ENCODE data around the gene CDH1. TPM values are rescaled to one million over a fixed set of nuclear protein-coding genes. Genes with fewer than 3 reads are reported as not detected.

CDH1 gene
- total and polyA plus RNA-seq, 4 donors = 0.23 to 9.6 (median 0.67) TPM

GRCh38 chr16:68722119-68723024 lies 14.7 kb upstream of the CDH1 start:
- H3K36me3 ChIP-seq (ENCODE audit: control insufficient read depth in 1 of 2, insufficient read depth in 2 of 2, low read length in 1 of 2) = no peaks in the 10 kb centered on the region
- WGBS, 2 donors = 67 to 69% methylated on average over 12 of the region's 12 CpGs
- H3K9me3 ChIP-seq (ENCODE audit: control insufficient read depth, low read length) = no peaks in the 10 kb centered on the region
- no peaks in the 10 kb centered on the region for H3K27me3 ChIP-seq (ENCODE audit: control insufficient read depth in 1 of 2, insufficient read depth in 2 of 2, low read length in 1 of 2)
- ATAC-seq (ENCODE audit: low FRiP score) (no peak), DNase-seq (no peak)
- no peak overlapping the region for H3K27ac ChIP-seq (ENCODE audit: low read depth in 1 of 2, low read length in 2 of 2)
- no peaks in the 10 kb centered on the region for H3K4me1 ChIP-seq (ENCODE audit: control insufficient read depth in 1 of 2, insufficient read depth in 2 of 2, low read length in 2 of 2)
- intact Hi-C loops (cut with DNase I) = no loop called here
- H3K4me3 ChIP-seq (ENCODE audit: low read length in 2 of 2) = no peak overlapping the region

- intact Hi-C loops (cut with DNase I) = no loop called here
- Histone ChIP-seq H3K9me3 (ENCODE audit: control insufficient read depth, low read length) (no peaks in the 10 kb centered on the region), H3K4me3 (ENCODE audit: low read length in 2 of 2) (no peak overlapping the region), H3K27ac (ENCODE audit: low read depth in 1 of 2, low read length in 2 of 2) (no peak overlapping the region), H3K4me1 (ENCODE audit: control insufficient read depth in 1 of 2, insufficient read depth in 2 of 2, low read length in 2 of 2) (no peaks in the 10 kb centered on the region), H3K36me3 (ENCODE audit: control insufficient read depth in 1 of 2, insufficient read depth in 2 of 2, low read length in 1 of 2) (no peaks in the 10 kb centered on the region), H3K27me3 (ENCODE audit: control insufficient read depth in 1 of 2, insufficient read depth in 2 of 2, low read length in 1 of 2) (no peaks in the 10 kb centered on the region)
- ATAC-seq (ENCODE audit: low FRiP score) (no peak), DNase-seq (no peak)
- WGBS, 2 donors = 42 to 53% methylated on average over 3 of the region's 3 CpGs
Observed at GRCh38 chr16:68724797-68725196, 12.3 kb upstream of the CDH1 start.

DNA sequence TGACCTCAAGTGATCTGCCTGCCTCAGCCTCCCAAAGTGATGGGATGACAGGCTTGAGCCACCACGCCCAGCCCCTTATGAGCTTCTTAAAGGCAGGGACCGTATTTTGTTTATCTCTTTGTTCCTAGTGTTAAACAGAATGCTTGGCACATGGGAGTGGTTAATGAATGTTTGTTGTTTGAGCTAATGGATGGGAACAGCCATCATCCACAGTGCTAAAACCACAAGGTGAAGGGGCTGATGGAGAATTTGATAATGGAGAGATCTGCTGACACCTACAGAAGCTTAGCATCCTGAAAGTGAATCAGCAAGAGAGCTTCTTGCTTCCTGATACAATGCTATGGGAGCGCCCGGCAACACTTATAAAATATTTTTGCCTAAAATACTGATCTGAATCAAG lies 8.6 kb upstream of the CDH1 start:
- no peak overlapping the region for H3K4me3 ChIP-seq (ENCODE audit: low read length in 2 of 2)
- no peak overlapping the region for H3K27ac ChIP-seq (ENCODE audit: low read depth in 1 of 2, low read length in 2 of 2)
- H3K36me3 ChIP-seq (ENCODE audit: control insufficient read depth in 1 of 2, insufficient read depth in 2 of 2, low read length in 1 of 2) = no peaks in the 10 kb centered on the region
- no peak for DNase-seq
- intact Hi-C loops (cut with DNase I) = no loop called here
- no peaks in the 10 kb centered on the region for H3K27me3 ChIP-seq (ENCODE audit: control insufficient read depth in 1 of 2, insufficient read depth in 2 of 2, low read length in 1 of 2)
- 88% methylated on average over 4 of the region's 4 CpGs for WGBS, 2 donors
- no peaks in the 10 kb centered on the region for H3K9me3 ChIP-seq (ENCODE audit: control insufficient read depth, low read length)
- ATAC-seq (ENCODE audit: low FRiP score) = no peak
- no peaks in the 10 kb centered on the region for H3K4me1 ChIP-seq (ENCODE audit: control insufficient read depth in 1 of 2, insufficient read depth in 2 of 2, low read length in 2 of 2)

DNA sequence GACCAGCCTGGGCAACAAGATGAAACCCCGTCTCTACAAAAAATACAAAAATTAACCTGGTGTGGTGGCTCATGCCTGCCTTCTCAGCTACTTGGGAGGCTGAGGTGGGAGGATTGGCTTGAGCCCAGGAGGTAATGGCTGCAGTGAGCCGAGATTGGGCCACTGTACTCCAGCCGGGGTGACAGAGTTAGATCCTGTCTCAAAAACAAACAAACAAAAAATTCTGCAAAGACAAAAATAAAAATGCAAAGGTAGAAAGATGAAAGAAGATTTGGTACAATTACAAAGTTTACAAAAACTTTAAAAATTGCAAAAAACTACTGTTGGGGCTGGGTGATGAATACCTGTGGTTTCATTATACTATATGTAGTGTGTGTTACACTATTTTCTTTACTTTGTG lies 5.5 kb upstream of the CDH1 start:
- H3K9me3 ChIP-seq (ENCODE audit: control insufficient read depth, low read length) = no peaks in the 10 kb centered on the region
- H3K27me3 ChIP-seq (ENCODE audit: control insufficient read depth in 1 of 2, insufficient read depth in 2 of 2, low read length in 1 of 2) = no peaks in the 10 kb centered on the region
- intact Hi-C loops (cut with DNase I) = no loop called here
- DNase-seq (no peak), ATAC-seq (ENCODE audit: low FRiP score) (no peak)
- WGBS, 2 donors = 54 to 60% methylated on average over 3 of the region's 3 CpGs
- no peaks in the 10 kb centered on the region for H3K4me1 ChIP-seq (ENCODE audit: control insufficient read depth in 1 of 2, insufficient read depth in 2 of 2, low read length in 2 of 2)
- H3K4me3 ChIP-seq (ENCODE audit: low read length in 2 of 2) = no peak overlapping the region
- H3K36me3 ChIP-seq (ENCODE audit: control insufficient read depth in 1 of 2, insufficient read depth in 2 of 2, low read length in 1 of 2) = no peaks in the 10 kb centered on the region
- H3K27ac ChIP-seq (ENCODE audit: low read depth in 1 of 2, low read length in 2 of 2) = no peak overlapping the region

- H3K36me3 ChIP-seq (ENCODE audit: control insufficient read depth in 1 of 2, insufficient read depth in 2 of 2, low read length in 1 of 2) = no peaks in the 10 kb centered on the region
- intact Hi-C loops (cut with DNase I) = no loop called here
- H3K27ac ChIP-seq (ENCODE audit: low read depth in 1 of 2, low read length in 2 of 2) = no peak overlapping the region
- H3K4me1 ChIP-seq (ENCODE audit: control insufficient read depth in 1 of 2, insufficient read depth in 2 of 2, low read length in 2 of 2) = no peaks in the 10 kb centered on the region
- H3K9me3 ChIP-seq (ENCODE audit: control insufficient read depth, low read length) = no peaks in the 10 kb centered on the region
- no peak overlapping the region for H3K4me3 ChIP-seq (ENCODE audit: low read length in 2 of 2)
- no peak for ATAC-seq (ENCODE audit: low FRiP score)
- no peaks in the 10 kb centered on the region for H3K27me3 ChIP-seq (ENCODE audit: control insufficient read depth in 1 of 2, insufficient read depth in 2 of 2, low read length in 1 of 2)
- 22 to 26% methylated on average over 7 to 8 of the region's 8 CpGs for WGBS, 2 donors
- no peak for DNase-seq
Observed at GRCh38 chr16:68732042-68732680, 4.9 kb upstream of the CDH1 start.

DNA sequence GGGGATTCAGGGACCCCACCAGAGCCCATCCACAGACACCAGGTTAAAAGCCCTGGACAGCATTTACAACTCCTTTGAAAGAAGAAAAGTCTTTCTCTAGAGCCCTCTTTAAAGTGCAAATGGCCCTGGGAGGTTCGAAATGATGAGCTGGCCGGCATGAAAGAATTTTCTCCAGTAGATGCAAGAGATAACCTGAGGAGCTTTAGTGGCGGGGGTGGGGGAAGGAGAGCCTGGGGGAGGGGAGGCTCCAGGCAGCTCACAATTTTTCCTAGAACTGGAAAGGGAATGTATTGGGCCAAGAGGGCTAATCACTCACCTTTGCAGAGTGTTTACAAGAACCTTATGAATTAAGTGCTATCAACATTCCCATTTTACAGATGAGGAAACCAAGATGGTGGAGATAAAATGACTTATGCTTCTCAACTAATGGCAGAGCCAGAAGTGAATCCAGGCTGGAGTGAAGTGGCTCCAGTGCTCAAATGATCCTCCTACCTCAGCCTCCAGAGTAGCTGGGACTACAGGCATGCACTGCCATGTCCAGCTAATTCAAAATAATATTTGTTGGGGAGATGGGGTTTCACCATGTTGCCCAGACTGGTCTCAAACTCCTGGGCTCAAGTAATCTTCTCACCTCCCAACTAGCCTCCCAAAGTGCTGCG lies 4.2 kb upstream of the CDH1 start:
- H3K36me3 ChIP-seq (ENCODE audit: control insufficient read depth in 1 of 2, insufficient read depth in 2 of 2, low read length in 1 of 2) = no peaks in the 10 kb centered on the region
- ATAC-seq (ENCODE audit: low FRiP score) = no peak
- no peak overlapping the region for H3K27ac ChIP-seq (ENCODE audit: low read depth in 1 of 2, low read length in 2 of 2)
- no peak overlapping the region for H3K4me3 ChIP-seq (ENCODE audit: low read length in 2 of 2)
- intact Hi-C loops (cut with DNase I) = no loop called here
- DNase-seq = no peak
- no peaks in the 10 kb centered on the region for H3K4me1 ChIP-seq (ENCODE audit: control insufficient read depth in 1 of 2, insufficient read depth in 2 of 2, low read length in 2 of 2)
- no peaks in the 10 kb centered on the region for H3K9me3 ChIP-seq (ENCODE audit: control insufficient read depth, low read length)
- no peaks in the 10 kb centered on the region for H3K27me3 ChIP-seq (ENCODE audit: control insufficient read depth in 1 of 2, insufficient read depth in 2 of 2, low read length in 1 of 2)
- 44 to 47% methylated on average over 4 of the region's 4 CpGs for WGBS, 2 donors

DNA sequence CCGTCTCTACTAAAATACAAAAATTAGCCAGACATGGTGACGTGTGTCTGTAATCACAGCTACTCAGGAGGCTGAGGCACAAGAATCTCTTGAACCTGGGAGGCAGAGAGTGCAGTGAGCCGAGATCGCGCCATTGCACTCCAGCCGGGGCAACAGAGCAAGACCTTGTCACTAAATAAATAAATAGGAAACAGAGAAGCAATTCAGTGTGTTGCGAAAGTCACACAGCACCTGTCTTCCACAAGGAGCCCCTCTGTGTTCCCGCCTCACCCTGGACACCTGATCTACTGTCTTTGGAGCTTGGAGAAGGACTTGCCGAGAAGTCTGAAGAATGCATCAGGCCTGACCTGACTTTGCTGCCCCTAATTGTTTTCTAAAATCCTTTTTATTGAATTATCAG lies 3.5 kb upstream of the CDH1 start:
- Histone ChIP-seq H3K36me3 (ENCODE audit: control insufficient read depth in 1 of 2, insufficient read depth in 2 of 2, low read length in 1 of 2) (no peaks in the 10 kb centered on the region), H3K4me1 (ENCODE audit: control insufficient read depth in 1 of 2, insufficient read depth in 2 of 2, low read length in 2 of 2) (no peaks in the 10 kb centered on the region), H3K27ac (ENCODE audit: low read depth in 1 of 2, low read length in 2 of 2) (no peak overlapping the region), H3K4me3 (ENCODE audit: low read length in 2 of 2) (no peak overlapping the region), H3K9me3 (ENCODE audit: control insufficient read depth, low read length) (no peaks in the 10 kb centered on the region), H3K27me3 (ENCODE audit: control insufficient read depth in 1 of 2, insufficient read depth in 2 of 2, low read length in 1 of 2) (no peaks in the 10 kb centered on the region)
- ATAC-seq (ENCODE audit: low FRiP score) (no peak), DNase-seq (no peak)
- WGBS, 2 donors = 92 to 93% methylated on average over 9 of the region's 9 CpGs
- intact Hi-C loops (cut with DNase I) = no loop called here

DNA sequence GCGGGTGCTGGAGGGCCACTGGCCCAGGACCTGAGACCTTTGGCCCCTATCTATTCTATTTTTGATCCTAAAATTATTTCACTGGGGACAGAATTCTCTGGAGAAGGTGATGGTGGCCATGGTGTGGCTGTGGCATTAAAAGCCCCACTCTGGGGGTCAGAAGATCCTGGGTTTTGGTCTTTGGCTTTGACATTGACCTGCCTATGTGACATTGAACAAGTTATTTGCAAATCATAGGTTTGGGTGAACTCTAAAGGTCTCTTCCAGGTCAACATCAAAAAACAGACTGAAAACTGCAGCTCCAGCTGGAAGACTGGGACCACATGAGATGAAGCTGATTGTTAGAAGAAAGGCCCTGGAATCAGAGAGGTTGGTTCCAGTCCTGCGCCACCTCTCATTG lies 2.3 kb upstream of the CDH1 start:
- H3K9me3 ChIP-seq (ENCODE audit: control insufficient read depth, low read length) = no peaks in the 10 kb centered on the region
- WGBS, 2 donors = 92 to 97% methylated on average over 2 of the region's 2 CpGs
- H3K4me3 ChIP-seq (ENCODE audit: low read length in 2 of 2) = no peak overlapping the region
- H3K36me3 ChIP-seq (ENCODE audit: control insufficient read depth in 1 of 2, insufficient read depth in 2 of 2, low read length in 1 of 2) = no peaks in the 10 kb centered on the region
- no peaks in the 10 kb centered on the region for H3K4me1 ChIP-seq (ENCODE audit: control insufficient read depth in 1 of 2, insufficient read depth in 2 of 2, low read length in 2 of 2)
- no peak for DNase-seq
- intact Hi-C loops (cut with DNase I) = no loop called here
- no peak overlapping the region for H3K27ac ChIP-seq (ENCODE audit: low read depth in 1 of 2, low read length in 2 of 2)
- ATAC-seq (ENCODE audit: low FRiP score) = no peak
- no peaks in the 10 kb centered on the region for H3K27me3 ChIP-seq (ENCODE audit: control insufficient read depth in 1 of 2, insufficient read depth in 2 of 2, low read length in 1 of 2)

All from aorta (tissue), 5 donors.